ENCODE results near the gene HOXD8.

DNA sequence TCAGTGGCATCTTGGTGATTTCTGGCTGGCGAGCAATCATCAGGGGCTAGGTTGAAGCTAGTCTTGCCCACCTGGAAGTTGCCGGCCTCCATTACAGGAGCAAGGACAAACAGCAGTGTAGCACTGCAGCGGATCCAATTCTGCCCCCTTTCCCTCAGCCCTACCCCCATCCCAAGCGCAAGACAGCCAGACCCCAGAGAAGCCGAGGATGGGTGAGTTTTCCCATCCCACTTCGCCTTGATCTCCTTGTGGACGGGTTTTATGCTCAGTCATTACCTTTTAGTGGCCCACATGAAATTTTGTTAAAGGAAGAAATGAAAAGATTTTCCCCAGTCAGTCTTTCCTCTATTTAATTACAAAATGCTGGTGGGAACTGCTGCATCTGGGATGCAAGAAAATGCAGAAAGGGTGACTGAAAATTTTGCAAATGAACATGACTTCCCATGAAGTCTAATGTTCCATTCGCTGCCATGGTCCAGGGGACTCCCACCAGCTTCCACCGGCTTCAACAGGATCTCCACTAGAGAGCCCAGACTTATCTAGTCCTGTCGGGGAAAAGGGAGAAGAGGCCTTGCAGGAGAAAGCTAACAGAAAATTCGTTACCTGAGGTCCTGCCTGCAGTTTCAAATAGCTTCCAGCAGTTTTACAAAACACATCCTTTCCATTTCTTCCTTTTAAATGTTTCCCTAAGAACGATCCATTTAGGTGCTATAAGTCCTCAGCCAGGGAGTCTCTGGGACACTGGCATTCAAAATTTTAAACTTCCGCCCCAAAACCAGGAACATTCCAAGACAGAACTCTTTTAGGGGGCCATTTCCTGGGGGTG lies 8.9 kb upstream of the HOXD8 start:
- TF ChIP-seq CTCF (conservative IDR thresholded peaks at IDR 0.05 in 1 of 2, IDR thresholded peaks at IDR 0.05 in 1 of 2; ENCODE audit: low read depth in 1 of 2, low read length in 2 of 2) (no peak), EZH2 (IDR thresholded peaks at IDR 0.05; ENCODE audit: low read length, missing control alignments) (peak; percentile 18)
